Spleen (tissue), 7 donors: ENCODE data around the gene TNFRSF25.

Source experiments
- CTCF ChIP-seq, 11 experiments: fragments of 200-600 bp in 7 of 11; fragments of 450-650 bp in 4 of 11; sonication (generic) in 4 of 11; IDR thresholded peaks in 8 of 11; conservative IDR thresholded peaks in 3 of 11; 1 replicate in 7 of 11; 2 replicates in 4 of 11; pipeline versions ENCODE4 v1.4.0 to v1.8.0; 2016 to 2021; ENCODE audit warnings: antibody characterized with exemption in 11 of 11, inconsistent platforms in 4 of 11, mild to moderate bottlenecking in 1 of 11
- POLR2A ChIP-seq, 3 donors: fragments of 450-650 bp; IDR thresholded peaks; one replicate each; pipeline ENCODE4 v1.5.1; 2017; ENCODE audit warnings: antibody characterized with exemption in 3 of 3, mild to moderate bottlenecking in 1 of 3
- POLR2AphosphoS5 ChIP-seq, 3 donors: sonication (generic); formaldehyde crosslinking; IDR thresholded peaks; one replicate each; pipeline ENCODE4 v1.5.1; 2017; ENCODE audit warnings: antibody characterized with exemption in 3 of 3
- donor health status: DM: no; HTN: no; CAD: no; lungs with moderate emphysema.
- donor health status: DM: no; HTN: no; CAD: no.
- donor health status: DM: no; HTN: no; CAD: no.

GRCh38 chr1:6486433-6487011, 20.5 kb upstream of the TNFRSF25 start:
- peak; percentile 78 to 97 (median 91) for TF ChIP-seq CTCF (IDR thresholded peaks at IDR 0.05 in 8 of 11, conservative IDR thresholded peaks at IDR 0.05 in 3 of 11)
- TF ChIP-seq POLR2AphosphoS5 (IDR thresholded peaks at IDR 0.05): peak; percentile 54 to 69 (median 63)
- no peak for TF ChIP-seq POLR2A (IDR thresholded peaks at IDR 0.05)
